ENCODE data around the gene NCKAP5L. TPM values are rescaled to one million over a fixed set of nuclear protein-coding genes. Genes with fewer than 3 reads are reported as not detected.
"Not testable (repeated sequence)": the region's sequence is repeated elsewhere in the genome, so short reads cannot be mapped to it uniquely, and the experiment has no call there.

The NCKAP5L gene
- total RNA-seq, 2 donors from 2014 or later: 10.1 to 13.2 TPM

DNA sequence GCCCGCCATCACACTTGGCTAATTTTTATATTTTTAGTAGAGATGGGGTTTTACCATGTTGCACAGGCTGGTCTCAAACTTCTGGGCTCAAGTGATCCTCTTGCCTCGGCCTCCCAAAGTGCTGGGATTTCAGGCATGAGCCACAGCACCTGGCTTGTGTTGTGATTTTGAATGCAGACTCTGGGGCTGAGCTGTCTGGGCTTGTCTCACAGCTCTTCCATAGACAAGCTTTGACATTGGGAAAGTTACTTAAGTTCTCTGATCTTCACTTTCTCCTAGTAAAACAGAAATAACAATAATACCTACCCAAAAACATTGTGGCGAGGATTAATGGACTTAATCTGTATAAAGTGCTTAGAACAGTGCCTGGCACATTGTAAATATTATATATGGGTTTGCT, 50.9 kb downstream of the NCKAP5L start:
- H3K4me3 ChIP-seq: no peak overlapping the region
- no peaks in the 10 kb centered on the region for H3K36me3 ChIP-seq (replicated peaks in 1 of 2; ENCODE audit: insufficient read depth in 1 of 2, low read depth in 2 of 2)
- no peaks in the 10 kb centered on the region for H3K4me1 ChIP-seq
- intact Hi-C loops (cut with DNase I): no loop called here
- 61 to 67% methylated on average over 3 of the region's 3 CpGs for WGBS, 2 donors
- TF ChIP-seq POLR2A (IDR thresholded peaks at IDR 0.05): no peak
- TF ChIP-seq, protein P1, sequence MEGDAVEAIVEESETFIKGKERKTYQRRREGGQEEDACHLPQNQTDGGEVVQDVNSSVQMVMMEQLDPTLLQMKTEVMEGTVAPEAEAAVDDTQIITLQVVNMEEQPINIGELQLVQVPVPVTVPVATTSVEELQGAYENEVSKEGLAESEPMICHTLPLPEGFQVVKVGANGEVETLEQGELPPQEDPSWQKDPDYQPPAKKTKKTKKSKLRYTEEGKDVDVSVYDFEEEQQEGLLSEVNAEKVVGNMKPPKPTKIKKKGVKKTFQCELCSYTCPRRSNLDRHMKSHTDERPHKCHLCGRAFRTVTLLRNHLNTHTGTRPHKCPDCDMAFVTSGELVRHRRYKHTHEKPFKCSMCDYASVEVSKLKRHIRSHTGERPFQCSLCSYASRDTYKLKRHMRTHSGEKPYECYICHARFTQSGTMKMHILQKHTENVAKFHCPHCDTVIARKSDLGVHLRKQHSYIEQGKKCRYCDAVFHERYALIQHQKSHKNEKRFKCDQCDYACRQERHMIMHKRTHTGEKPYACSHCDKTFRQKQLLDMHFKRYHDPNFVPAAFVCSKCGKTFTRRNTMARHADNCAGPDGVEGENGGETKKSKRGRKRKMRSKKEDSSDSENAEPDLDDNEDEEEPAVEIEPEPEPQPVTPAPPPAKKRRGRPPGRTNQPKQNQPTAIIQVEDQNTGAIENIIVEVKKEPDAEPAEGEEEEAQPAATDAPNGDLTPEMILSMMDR (IDR thresholded peaks at IDR 0.05): no peak
- DNase-seq (no peak), ATAC-seq (no peak)
- no peak overlapping the region for H3K27ac ChIP-seq
- no peaks in the 10 kb centered on the region for H3K27me3 ChIP-seq
- no peaks in the 10 kb centered on the region for H3K9me3 ChIP-seq

DNA sequence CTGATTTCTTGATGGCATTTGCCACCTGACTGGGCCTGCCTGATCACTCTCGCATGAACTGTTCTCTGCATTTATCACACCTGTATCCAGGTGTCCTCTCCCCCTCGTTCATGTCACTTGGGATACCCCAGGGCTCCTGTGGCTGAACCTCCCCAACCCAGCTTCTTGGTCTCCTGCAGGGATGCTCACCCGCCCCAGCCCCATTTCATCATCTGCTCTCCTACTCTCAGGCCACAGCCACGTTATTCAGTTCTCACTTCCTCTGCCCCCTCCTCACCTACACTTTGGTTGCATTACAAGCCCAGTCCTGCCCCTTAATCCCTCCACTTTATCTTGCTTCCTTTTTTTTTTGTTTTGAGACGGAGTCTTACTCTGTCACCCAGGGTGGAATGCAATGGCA, 51.4 kb downstream of the NCKAP5L start:
- no peak for TF ChIP-seq POLR2A (IDR thresholded peaks at IDR 0.05)
- TF ChIP-seq, protein P1 (IDR thresholded peaks at IDR 0.05): no peak
- intact Hi-C loops (cut with DNase I): no loop called here
- Histone ChIP-seq H3K36me3 (replicated peaks in 1 of 2; ENCODE audit: insufficient read depth in 1 of 2, low read depth in 2 of 2) (no peaks in the 10 kb centered on the region), H3K4me1 (no peaks in the 10 kb centered on the region), H3K9me3 (no peaks in the 10 kb centered on the region), H3K27me3 (no peaks in the 10 kb centered on the region), H3K4me3 (no peak overlapping the region), H3K27ac (no peak overlapping the region)
- 73 to 80% methylated on average over 5 of the region's 5 CpGs for WGBS, 2 donors
- ATAC-seq (no peak), DNase-seq (no peak)

DNA sequence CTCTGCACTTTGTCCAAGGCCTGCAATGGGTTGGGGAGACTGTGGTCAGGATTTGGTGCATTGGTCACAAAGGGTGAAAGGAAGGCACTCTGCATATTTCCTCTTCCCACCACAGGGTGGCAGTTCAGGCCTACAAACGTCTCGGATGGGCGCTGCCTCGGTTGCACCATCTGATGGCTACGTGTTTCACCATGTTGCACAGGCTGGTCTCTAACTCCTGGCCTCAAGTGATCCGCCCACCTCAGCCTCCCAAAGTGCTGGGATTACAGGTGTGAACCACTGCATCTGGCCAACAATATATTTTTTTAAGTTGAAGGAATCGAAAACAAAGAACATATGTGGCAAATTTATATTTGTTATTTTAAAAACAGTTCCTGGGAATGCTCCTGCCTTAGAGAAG, 51.8 kb downstream of the NCKAP5L start:
- ATAC-seq (peak; percentile 80), DNase-seq (peak; percentile 54 to 73 (median 69))
- intact Hi-C loops (cut with DNase I): no loop called here
- TF ChIP-seq, protein P1 (IDR thresholded peaks at IDR 0.05): peak; percentile 39 to 82 (median 66)
- no peak for TF ChIP-seq POLR2A (IDR thresholded peaks at IDR 0.05)
- Histone ChIP-seq H3K9me3 (no peaks in the 10 kb centered on the region), H3K4me1 (no peaks in the 10 kb centered on the region), H3K4me3 (no peak overlapping the region), H3K27ac (no peak overlapping the region), H3K36me3 (replicated peaks in 1 of 2; ENCODE audit: insufficient read depth in 1 of 2, low read depth in 2 of 2) (no peaks in the 10 kb centered on the region), H3K27me3 (no peaks in the 10 kb centered on the region)
- WGBS, 2 donors: 15 to 17% methylated on average over 6 to 7 of the region's 7 CpGs

DNA sequence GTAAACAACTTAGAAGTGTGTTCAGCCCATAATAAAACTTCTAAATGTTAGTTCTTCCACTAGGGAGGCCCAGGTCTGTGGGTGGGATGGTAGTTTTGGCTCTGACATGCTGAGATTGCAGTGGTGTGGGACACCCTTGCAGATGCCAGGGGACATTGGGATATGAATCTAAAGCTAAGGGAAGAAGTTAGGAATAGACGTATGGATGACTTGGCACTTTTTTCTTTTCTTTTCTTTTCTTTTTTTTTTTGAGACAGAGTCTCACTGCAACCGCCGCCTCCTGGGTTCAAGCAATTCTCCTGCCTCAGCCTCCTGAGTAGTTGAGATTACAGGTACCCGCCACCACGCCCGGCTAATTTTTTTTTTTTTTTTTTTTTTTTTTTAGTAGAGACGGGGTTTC, 55.1 kb downstream of the NCKAP5L start:
- ATAC-seq; intact Hi-C loops (cut with DNase I): not testable (repeated sequence)
- WGBS, 2 donors: 83 to 85% methylated on average over 6 to 7 of the region's 7 CpGs

DNA sequence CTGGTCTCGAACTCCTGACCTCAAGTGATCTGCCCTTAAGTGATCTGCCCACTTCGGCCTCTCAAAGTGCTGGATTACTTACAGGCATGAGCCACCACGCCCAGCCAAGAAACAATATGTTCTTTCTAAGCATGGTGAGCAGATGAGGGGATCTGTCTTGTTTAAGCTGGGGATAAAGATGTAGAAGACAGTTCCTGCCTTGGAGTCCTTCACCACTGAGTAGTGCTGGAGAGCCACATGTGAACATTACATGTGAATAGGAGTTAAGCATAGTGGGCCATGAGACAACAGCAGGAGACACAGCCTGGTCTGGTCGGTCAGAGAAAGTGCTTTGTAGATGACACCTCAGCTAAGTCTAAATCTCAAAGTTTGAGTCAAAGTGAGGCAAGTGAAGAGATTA, 60.9 kb downstream of the NCKAP5L start:
- H3K4me1 ChIP-seq: no peaks in the 10 kb centered on the region
- H3K9me3 ChIP-seq: no peaks in the 10 kb centered on the region
- no peak for ATAC-seq
- intact Hi-C loops (cut with DNase I): no loop called here
- DNase-seq: no peak
- 67 to 74% methylated on average over 4 of the region's 4 CpGs for WGBS, 2 donors
- no peak overlapping the region for H3K27ac ChIP-seq
- no peaks in the 10 kb centered on the region for H3K27me3 ChIP-seq
- H3K36me3 ChIP-seq (replicated peaks in 1 of 2; ENCODE audit: insufficient read depth in 1 of 2, low read depth in 2 of 2): peaks cover 0 to 22% of the 10 kb centered on the region in 2 donors
- TF ChIP-seq POLR2A (IDR thresholded peaks at IDR 0.05): no peak
- TF ChIP-seq, protein P1 (IDR thresholded peaks at IDR 0.05): no peak
- no peak overlapping the region for H3K4me3 ChIP-seq

More for the DNA sequence above, 55.1 kb downstream of the NCKAP5L start:
- H3K4me3 ChIP-seq; H3K27ac ChIP-seq; H3K36me3 ChIP-seq (replicated peaks in 1 of 2; ENCODE audit: insufficient read depth in 1 of 2, low read depth in 2 of 2); DNase-seq; H3K9me3 ChIP-seq; H3K4me1 ChIP-seq; H3K27me3 ChIP-seq: not testable (repeated sequence)

Data from body of pancreas (tissue), 4 donors.